Stimulated activated CD4-positive, alpha-beta T cell treated with anti-CD3 and anti-CD28 coated beads, Interleukin-15, amount 100 ng/mL, for 1 hour (primary cell): Measurements from ENCODE around the gene B4GALT4.
"Not testable (repeated sequence)": the region's sequence is repeated elsewhere in the genome, so short reads cannot be mapped to it uniquely, and the experiment has no call there.

Source experiments
- DNase-seq, 2 donors: peaks; one replicate each; pipeline ENCODE4 v3.0.0-alpha.2; 2020; ENCODE audit warnings: low read depth in 1 of 2, low spot score in 1 of 2

B4GALT4 gene

GRCh38 chr3:119205209-119205608, 35.5 kb downstream of the B4GALT4 start:
- no peak for DNase-seq

- no peak for DNase-seq
These were observed 44.8 kb downstream of the B4GALT4 start for GRCh38 chr3:119195911-119196310.

- DNase-seq, result no peak
These were observed 45.6 kb downstream of the B4GALT4 start for GRCh38 chr3:119195151-119195476.

- DNase-seq, result no peak
These were observed 46.2 kb downstream of the B4GALT4 start for GRCh38 chr3:119194237-119195150.

- no peak for DNase-seq
These were observed 48.9 kb downstream of the B4GALT4 start for GRCh38 chr3:119191800-119192199.

GRCh38 chr3:119187266-119187665, 53.4 kb downstream of the B4GALT4 start:
- no peak for DNase-seq

- no peak for DNase-seq
These were observed 55.7 kb downstream of the B4GALT4 start for GRCh38 chr3:119184796-119185570.

GRCh38 chr3:119184111-119184510, 56.6 kb downstream of the B4GALT4 start:
- no peak for DNase-seq

- no peak for DNase-seq
These were observed 58.9 kb downstream of the B4GALT4 start for GRCh38 chr3:119181765-119182164.

GRCh38 chr3:119177321-119177720, 63.4 kb downstream of the B4GALT4 start:
- DNase-seq, result no peak

GRCh38 chr3:119176778-119177177, 63.9 kb downstream of the B4GALT4 start:
- DNase-seq, result no peak

- DNase-seq, result no peak
These were observed 64.6 kb downstream of the B4GALT4 start for GRCh38 chr3:119175872-119176756.

GRCh38 chr3:119173325-119173724, 67.4 kb downstream of the B4GALT4 start, which contains the start of gene UPK1B:
Gene UPK1B (plus strand): TSS chr3:119173598. CDS start chr3:119186742, 13,144 bp downstream.
- DNase-seq, result no peak

- no peak for DNase-seq
These were observed 69.9 kb downstream of the B4GALT4 start for GRCh38 chr3:119170821-119171220.

- not testable (repeated sequence) for DNase-seq
These were observed 75.9 kb downstream of the B4GALT4 start for GRCh38 chr3:119164745-119165144.
